ENCODE results near the gene PELI1.
A peak's percentile ranks its signal among the peaks of the same experiment; 100 is the strongest.
"Not testable (repeated sequence)": the region's sequence is repeated elsewhere in the genome, so short reads cannot be mapped to it uniquely, and the experiment has no call there.

PELI1 gene

DNA sequence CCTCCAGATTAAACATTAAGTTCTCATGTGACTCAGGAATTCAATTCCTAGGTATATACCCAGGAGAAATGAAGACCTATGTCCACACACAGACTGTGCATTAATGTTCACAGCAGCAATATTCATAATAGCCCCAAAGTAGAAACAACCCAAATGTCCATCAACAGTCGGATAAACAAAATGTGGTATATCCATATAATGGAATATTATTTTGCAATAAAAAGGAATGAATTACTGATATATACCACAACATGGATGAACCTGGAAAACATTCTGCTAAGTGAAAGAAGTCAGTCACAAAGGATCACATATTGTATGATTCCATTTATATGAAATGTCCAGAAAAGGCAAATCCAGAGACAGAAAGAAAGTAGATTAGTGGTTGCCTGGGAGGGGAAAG lies 20.5 kb downstream of the PELI1 start:
- DNase-seq (ENCODE audit: low spot score), result no peak

GRCh38 chr2:64122358-64122757 lies 21.9 kb downstream of the PELI1 start:
- DNase-seq (ENCODE audit: low spot score), result no peak

- no peak for DNase-seq (ENCODE audit: low spot score)
Observed at GRCh38 chr2:64120928-64121327, 23.3 kb downstream of the PELI1 start.

- DNase-seq (ENCODE audit: low spot score), result no peak
Observed at GRCh38 chr2:64120008-64120407, 24.2 kb downstream of the PELI1 start.

DNA sequence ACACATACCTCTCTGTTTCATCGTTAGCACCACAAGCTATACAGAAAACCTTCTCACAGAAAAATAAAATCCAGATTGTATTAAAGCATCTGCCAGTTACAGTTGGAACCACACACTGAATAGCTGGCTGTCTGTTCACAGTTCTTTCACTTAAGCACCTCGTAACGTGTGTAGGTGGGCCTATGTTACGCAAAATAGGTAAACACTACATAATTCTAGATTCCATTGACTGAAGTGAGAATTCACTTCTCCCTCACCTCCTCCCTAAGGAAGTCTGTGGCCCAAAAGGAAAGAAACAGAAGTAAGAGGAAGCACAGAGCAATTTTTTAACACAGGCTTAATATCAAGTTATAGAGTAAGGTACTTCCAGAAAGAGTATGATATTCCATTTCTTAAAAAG lies 24.9 kb downstream of the PELI1 start:
- DNase-seq (ENCODE audit: low spot score), result no peak

DNA sequence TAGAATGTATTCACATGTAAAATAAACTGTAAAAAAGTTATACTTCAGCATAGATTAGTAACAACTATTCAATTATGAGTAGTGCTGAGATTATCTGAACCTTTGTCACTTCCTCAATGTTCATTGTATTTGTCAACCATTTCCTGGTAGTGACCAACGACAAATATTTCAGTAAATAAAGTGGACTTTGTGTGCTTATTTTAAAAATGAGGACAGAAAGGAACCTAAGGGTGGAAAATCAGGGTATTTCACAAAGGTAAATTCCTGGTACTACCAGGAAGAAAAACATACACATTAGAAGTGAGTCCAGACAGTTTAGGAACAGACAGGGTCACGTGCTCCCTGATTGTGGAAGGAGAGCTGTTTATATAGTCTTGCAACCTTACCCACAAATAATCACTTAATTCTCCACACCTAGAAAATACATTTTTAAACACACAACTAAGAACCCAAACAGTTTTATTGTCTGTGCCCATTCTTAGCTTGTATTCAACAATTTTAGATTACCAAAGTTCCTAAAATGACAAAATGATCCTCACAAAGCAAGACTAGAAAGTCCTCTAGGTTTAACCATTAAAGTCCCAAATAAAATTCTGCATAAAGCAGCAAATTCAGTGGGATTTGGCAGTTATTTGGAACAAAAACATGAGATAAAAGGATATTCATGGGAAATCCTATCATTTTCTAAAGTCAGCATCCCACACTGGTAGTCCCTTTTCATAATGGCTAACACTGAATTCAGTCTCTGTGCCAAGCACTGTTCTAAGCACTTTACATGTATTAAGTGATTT lies 28.2 kb downstream of the PELI1 start:
- DNase-seq (ENCODE audit: low spot score), result no peak

- DNase-seq (ENCODE audit: low spot score), result no peak
Observed at GRCh38 chr2:64114912-64115277, 29.3 kb downstream of the PELI1 start.

DNA sequence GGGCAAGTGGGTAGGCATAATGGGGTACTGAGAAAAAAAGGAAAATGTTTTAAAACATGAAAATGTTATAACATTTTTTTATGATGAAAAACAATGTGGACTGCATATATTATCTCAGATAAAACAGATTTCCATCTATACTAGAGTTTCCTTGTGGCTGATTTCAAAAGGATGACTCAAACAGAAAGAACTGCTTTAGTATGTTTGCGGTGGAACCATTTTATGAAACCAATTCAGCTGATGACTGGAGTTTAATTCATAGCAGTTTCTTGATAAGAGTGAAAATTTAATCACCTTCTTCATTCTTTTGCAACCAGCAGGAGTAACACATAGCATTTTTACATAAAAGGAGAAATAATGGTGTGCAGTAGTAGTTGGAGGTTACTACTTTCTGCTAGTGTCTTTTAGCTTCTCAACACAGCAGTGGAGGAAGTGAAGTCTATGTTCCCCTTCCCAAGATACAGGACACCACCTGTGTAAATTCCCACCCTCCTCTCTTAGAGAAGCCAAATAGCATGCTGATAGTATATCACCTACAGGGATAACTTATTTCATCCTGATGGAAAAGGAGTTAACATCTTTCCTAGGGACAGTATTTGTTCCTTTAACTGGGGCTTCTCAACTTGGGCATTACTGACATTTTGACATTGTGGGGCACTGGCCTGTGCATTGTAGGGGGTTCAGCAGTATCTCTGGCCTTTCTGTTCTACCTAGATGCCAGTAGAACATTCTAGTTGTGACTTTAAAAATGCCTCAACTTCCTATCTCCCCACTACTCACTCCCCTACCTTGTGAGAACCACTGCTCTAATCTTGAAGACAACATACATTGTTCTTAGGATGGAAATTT lies 29.9 kb downstream of the PELI1 start:
- peak; percentile 26 for DNase-seq (ENCODE audit: low spot score)

DNA sequence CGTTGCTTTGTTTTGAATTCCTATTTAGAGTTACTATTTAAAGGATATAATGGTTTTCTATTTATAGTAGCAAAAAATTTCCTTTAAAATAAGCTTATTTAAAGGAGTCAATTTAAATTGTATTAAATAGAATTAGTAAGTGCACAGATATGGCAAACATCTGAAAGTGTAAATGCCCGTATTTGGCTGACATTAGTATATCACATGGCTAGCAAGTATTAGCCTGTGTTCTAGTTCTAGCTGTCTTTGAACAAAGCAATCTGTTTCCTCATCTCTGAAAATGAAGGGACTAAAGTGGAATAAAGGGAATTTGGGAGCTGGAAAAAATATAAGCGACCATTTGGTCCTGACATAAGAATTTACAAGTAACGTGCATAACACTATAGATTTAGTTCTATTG lies 32.2 kb downstream of the PELI1 start:
- no peak for DNase-seq (ENCODE audit: low spot score)

DNA sequence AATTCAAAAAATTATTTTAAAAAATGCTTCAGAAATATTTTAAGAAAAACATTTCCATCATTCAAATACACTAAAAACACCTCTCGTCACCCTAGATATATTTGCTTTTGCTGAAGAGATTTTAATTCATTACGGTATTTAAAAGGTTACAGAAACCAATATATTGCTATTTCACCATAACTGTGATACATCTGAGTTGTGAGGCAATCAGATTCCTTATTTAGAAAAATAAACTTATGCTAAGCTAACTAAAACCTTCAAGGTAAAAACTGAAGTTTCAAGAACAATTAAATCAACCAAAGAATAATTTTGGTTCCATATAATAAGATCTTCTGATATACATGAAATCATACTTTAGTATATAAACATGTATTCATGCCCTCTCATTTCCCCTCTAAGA lies 32.8 kb downstream of the PELI1 start:
- no peak for DNase-seq (ENCODE audit: low spot score)

- DNase-seq (ENCODE audit: low spot score), result no peak
Observed at GRCh38 chr2:64108666-64109241, 35.5 kb downstream of the PELI1 start.

DNA sequence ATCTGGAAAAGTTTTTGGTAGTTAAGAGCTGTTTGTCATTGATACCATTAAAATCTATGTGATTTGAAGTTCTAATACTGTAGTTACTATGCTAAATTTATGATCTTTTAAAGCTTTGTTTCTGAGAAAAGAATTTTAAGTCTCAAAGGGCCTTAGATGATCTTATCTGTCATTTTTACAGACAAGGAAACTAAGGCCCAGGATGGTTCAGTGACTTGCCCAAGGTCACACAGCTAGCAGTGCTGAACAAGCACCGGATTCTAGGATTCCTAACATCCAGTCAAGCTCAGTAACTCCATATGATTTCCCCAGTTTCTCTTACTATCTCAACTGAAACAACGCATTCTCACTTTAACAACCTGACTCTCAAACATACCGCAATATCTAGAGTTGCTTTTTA lies 37.7 kb downstream of the PELI1 start:
- no peak for DNase-seq (ENCODE audit: low spot score)

- DNase-seq (ENCODE audit: low spot score), result no peak
Observed at GRCh38 chr2:64105670-64106461, 38.4 kb downstream of the PELI1 start.

DNA sequence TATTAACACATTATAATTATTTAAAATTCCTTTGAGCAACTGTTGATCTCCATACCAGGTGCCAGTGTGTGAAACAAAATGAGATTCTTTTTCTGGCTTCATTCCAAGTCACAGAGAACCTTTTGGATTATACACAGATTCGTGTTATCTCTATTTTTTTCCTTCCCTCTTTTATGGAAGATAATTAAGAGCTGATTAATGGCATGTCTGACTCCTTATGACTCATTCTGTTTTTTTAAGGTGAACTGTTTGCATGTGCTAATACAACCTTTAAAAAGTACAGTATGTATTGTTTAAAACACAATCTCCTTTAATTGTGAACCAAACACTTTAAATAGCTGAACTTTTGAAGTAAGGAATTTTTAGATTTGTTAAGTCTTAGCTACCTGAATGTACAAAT lies 39.3 kb downstream of the PELI1 start:
- DNase-seq (ENCODE audit: low spot score), result no peak

- DNase-seq (ENCODE audit: low spot score), result not testable (repeated sequence)
Observed at GRCh38 chr2:64102736-64103135, 41.5 kb downstream of the PELI1 start.

GRCh38 chr2:64101141-64101591 lies 43.1 kb downstream of the PELI1 start:
- peak; percentile 21 for DNase-seq (ENCODE audit: low spot score)

DNA sequence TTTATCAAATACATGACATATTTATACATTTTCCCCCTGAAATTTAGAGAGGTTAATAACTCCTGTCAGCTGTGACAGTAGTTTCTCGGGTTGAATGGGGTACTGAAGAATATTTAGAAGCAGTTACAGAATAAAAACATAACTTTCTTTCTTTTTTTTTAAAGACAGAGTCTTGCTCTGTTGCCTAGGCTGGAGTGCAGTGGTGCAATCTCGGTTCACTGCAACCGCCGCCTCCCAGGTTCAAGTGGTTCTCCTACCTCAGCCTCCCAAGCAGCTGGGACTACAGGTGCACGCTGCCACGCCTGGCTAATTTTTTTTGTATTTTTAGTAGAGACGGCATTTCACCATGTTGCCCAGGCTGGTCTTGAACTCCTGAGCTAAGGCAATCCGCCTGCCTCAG lies 43.6 kb downstream of the PELI1 start:
- not testable (repeated sequence) for DNase-seq (ENCODE audit: low spot score)

DNA sequence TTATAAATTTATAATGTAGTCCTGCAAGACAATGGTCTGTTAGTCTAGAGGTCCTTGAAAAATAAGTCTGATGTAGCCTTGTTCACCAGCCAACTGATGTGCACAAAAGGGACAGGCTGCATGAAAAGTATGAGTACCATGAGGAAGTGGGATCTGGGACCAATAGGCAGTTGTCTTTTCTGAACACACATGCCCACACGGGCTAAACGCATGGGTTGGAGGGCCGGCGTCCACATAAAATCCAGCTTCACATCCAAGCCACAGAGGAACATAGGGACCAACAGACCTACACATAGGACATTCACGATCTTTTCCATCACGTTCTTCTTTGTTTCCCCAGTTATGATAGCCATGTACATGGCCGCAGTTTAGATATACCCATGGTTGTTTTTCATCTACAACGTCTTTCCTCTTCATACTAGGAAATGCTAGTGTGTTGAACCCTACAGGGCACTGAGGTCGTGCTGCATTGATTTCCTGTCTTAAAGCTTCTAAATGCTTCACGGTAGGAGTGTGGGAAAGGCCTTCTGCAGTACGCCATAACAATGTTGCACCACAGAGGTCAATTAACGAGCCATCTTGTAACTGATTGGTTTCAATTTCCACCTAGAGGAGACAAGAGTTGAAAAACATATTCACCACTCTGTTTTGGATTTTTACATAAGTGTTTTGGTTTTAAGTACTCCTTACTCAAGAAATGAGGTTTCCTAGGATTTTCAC lies 49.4 kb downstream of the PELI1 start:
- DNase-seq (ENCODE audit: low spot score), result no peak

- DNase-seq (ENCODE audit: low spot score), result no peak
Observed at GRCh38 chr2:64093341-64093740, 50.9 kb downstream of the PELI1 start.

GRCh38 chr2:64092502-64092901 lies 51.7 kb downstream of the PELI1 start:
- DNase-seq (ENCODE audit: low spot score), result no peak

- DNase-seq (ENCODE audit: low spot score), result no peak
Observed at GRCh38 chr2:64090264-64090663, 54.0 kb downstream of the PELI1 start.
